ENCODE results near the gene CRNN.

CRNN gene

GRCh38 chr1:152444045-152444444 is 30.0 kb upstream of the CRNN start:
- no peak for TF ChIP-seq EZH2phosphoT487 (IDR thresholded peaks at IDR 0.05; ENCODE audit: borderline replicate concordance, low read length)
- H3K27ac ChIP-seq (ENCODE audit: low read depth, low read length), result no peak overlapping the region
- no peaks in the 10 kb centered on the region for H3K9me3 ChIP-seq (ENCODE audit: control insufficient read depth, insufficient read depth, low read length)
- no peaks in the 10 kb centered on the region for H3K79me2 ChIP-seq (ENCODE audit: control insufficient read depth, low read length)
- no peak overlapping the region for H3K4me2 ChIP-seq (ENCODE audit: low read length)
- H3K36me3 ChIP-seq (ENCODE audit: control insufficient read depth, low read length), result no peaks in the 10 kb centered on the region
- H3K27me3 ChIP-seq (ENCODE audit: control insufficient read depth, low read length), result 0 out of 2 replicates have a peak, but pooled peaks cover 6% of the 10 kb centered on the region
- no peaks in the 10 kb centered on the region for H4K20me1 ChIP-seq (ENCODE audit: control insufficient read depth, insufficient read depth, low read depth, low read length)
- H3K9me2 ChIP-seq (replicated peaks; ENCODE audit: control insufficient read depth, low read length), result no peaks in the 10 kb centered on the region
- H3K4me3 ChIP-seq (ENCODE audit: low read length), result no peak overlapping the region
- H3K4me1 ChIP-seq (ENCODE audit: control insufficient read depth, low read length), result no peaks in the 10 kb centered on the region
- no peaks in the 10 kb centered on the region for H3F3A ChIP-seq (ENCODE audit: control insufficient read depth, insufficient read depth)

- Histone ChIP-seq H3K4me2 (ENCODE audit: low read length) (no peak overlapping the region), H3K36me3 (ENCODE audit: control insufficient read depth, low read length) (no peaks in the 10 kb centered on the region), H3K9me3 (ENCODE audit: control insufficient read depth, insufficient read depth, low read length) (no peaks in the 10 kb centered on the region), H3K9me2 (replicated peaks; ENCODE audit: control insufficient read depth, low read length) (no peaks in the 10 kb centered on the region), H3K4me1 (ENCODE audit: control insufficient read depth, low read length) (no peaks in the 10 kb centered on the region), H3K4me3 (ENCODE audit: low read length) (no peak overlapping the region), H3F3A (ENCODE audit: control insufficient read depth, insufficient read depth) (no peaks in the 10 kb centered on the region), H3K79me2 (ENCODE audit: control insufficient read depth, low read length) (no peaks in the 10 kb centered on the region), H3K27me3 (ENCODE audit: control insufficient read depth, low read length) (peaks cover 6% of the 10 kb centered on the region; the same call in 1 of the 2 replicates), H3K27ac (ENCODE audit: low read depth, low read length) (no peak overlapping the region), H4K20me1 (ENCODE audit: control insufficient read depth, insufficient read depth, low read depth, low read length) (no peaks in the 10 kb centered on the region)
- TF ChIP-seq EZH2phosphoT487 (IDR thresholded peaks at IDR 0.05; ENCODE audit: borderline replicate concordance, low read length) (no peak), CTCF (IDR thresholded peaks at IDR 0.05; ENCODE audit: low read depth, low read length, poor library complexity, severe bottlenecking) (no peak)
These were observed 28.7 kb upstream of the CRNN start for GRCh38 chr1:152442765-152443164.

- Histone ChIP-seq H3K4me3 (ENCODE audit: low read length) (no peak overlapping the region), H4K20me1 (ENCODE audit: control insufficient read depth, insufficient read depth, low read depth, low read length) (no peaks in the 10 kb centered on the region), H3K36me3 (ENCODE audit: control insufficient read depth, low read length) (no peaks in the 10 kb centered on the region), H3K4me1 (ENCODE audit: control insufficient read depth, low read length) (no peaks in the 10 kb centered on the region), H3K4me2 (ENCODE audit: low read length) (no peak overlapping the region), H3F3A (ENCODE audit: control insufficient read depth, insufficient read depth) (no peaks in the 10 kb centered on the region), H3K9me2 (replicated peaks; ENCODE audit: control insufficient read depth, low read length) (no peaks in the 10 kb centered on the region), H3K27ac (ENCODE audit: low read depth, low read length) (no peak overlapping the region), H3K79me2 (ENCODE audit: control insufficient read depth, low read length) (no peaks in the 10 kb centered on the region), H3K9me3 (ENCODE audit: control insufficient read depth, insufficient read depth, low read length) (no peaks in the 10 kb centered on the region), H3K27me3 (ENCODE audit: control insufficient read depth, low read length) (peaks cover 6% of the 10 kb centered on the region; the same call in 1 of the 2 replicates)
- TF ChIP-seq EZH2phosphoT487 (IDR thresholded peaks at IDR 0.05; ENCODE audit: borderline replicate concordance, low read length) (no peak), CTCF (IDR thresholded peaks at IDR 0.05; ENCODE audit: low read depth, low read length, poor library complexity, severe bottlenecking) (no peak)
These were observed 28.2 kb upstream of the CRNN start for GRCh38 chr1:152442301-152442700.

GRCh38 chr1:152441756-152442155 is 27.7 kb upstream of the CRNN start:
- Histone ChIP-seq H3K4me2 (ENCODE audit: low read length) (no peak overlapping the region), H3K79me2 (ENCODE audit: control insufficient read depth, low read length) (no peaks in the 10 kb centered on the region), H3K4me1 (ENCODE audit: control insufficient read depth, low read length) (no peaks in the 10 kb centered on the region), H4K20me1 (ENCODE audit: control insufficient read depth, insufficient read depth, low read depth, low read length) (no peaks in the 10 kb centered on the region), H3K36me3 (ENCODE audit: control insufficient read depth, low read length) (no peaks in the 10 kb centered on the region), H3F3A (ENCODE audit: control insufficient read depth, insufficient read depth) (no peaks in the 10 kb centered on the region), H3K27me3 (ENCODE audit: control insufficient read depth, low read length) (peaks cover 8% of the 10 kb centered on the region; the same call in 1 of the 2 replicates), H3K9me3 (ENCODE audit: control insufficient read depth, insufficient read depth, low read length) (no peaks in the 10 kb centered on the region), H3K27ac (ENCODE audit: low read depth, low read length) (no peak overlapping the region), H3K9me2 (replicated peaks; ENCODE audit: control insufficient read depth, low read length) (no peaks in the 10 kb centered on the region), H3K4me3 (ENCODE audit: low read length) (no peak overlapping the region)
- TF ChIP-seq CTCF (IDR thresholded peaks at IDR 0.05; ENCODE audit: low read depth, low read length, poor library complexity, severe bottlenecking), result no peak
- no peak for TF ChIP-seq EZH2phosphoT487 (IDR thresholded peaks at IDR 0.05; ENCODE audit: borderline replicate concordance, low read length)
